GM23338 (cell line): ENCODE data around the gene TOX2.
A peak's percentile ranks its signal among the peaks of the same experiment; 100 is the strongest.

ENCODE experiments used
- CREB1 ChIP-seq: fragments of 250-450 bp; sonication (Bioruptor Pico); IDR thresholded peaks from 2 replicates; pipeline ENCODE4 v1.5.0; 2020; ENCODE audit warnings: low read depth, mild to moderate bottlenecking, moderate library complexity
- CTCF ChIP-seq, 2 experiments: fragments of 200-600 bp in 1 of 2; sonication (generic) in 1 of 2; conservative IDR thresholded peaks; 2 replicates each; pipeline versions ENCODE4 v1.5.1 to v1.6.1; 2016 to 2017; ENCODE audit warnings: antibody characterized with exemption in 2 of 2, low read depth in 2 of 2, mild to moderate bottlenecking in 2 of 2, moderate library complexity in 1 of 2
- EZH2 ChIP-seq: fragments of 200-600 bp; sonication (generic); IDR thresholded peaks from one replicate; pipeline ENCODE4 v1.8.0; 2017; ENCODE audit warnings: antibody characterized with exemption, mild to moderate bottlenecking, low read depth; ENCODE audit not compliant: unreplicated experiment
- EZH2phosphoT487 ChIP-seq: fragments of 200-600 bp; sonication (generic); IDR thresholded peaks from one replicate; pipeline ENCODE4 v1.8.1; 2018; ENCODE audit warnings: antibody characterized with exemption; ENCODE audit not compliant: unreplicated experiment
- JUNB ChIP-seq: IDR thresholded peaks from one replicate; pipeline ENCODE4 v1.6.1; 2016; ENCODE audit warnings: antibody characterized with exemption; ENCODE audit not compliant: unreplicated experiment
- POLR2AphosphoS5 ChIP-seq: IDR thresholded peaks from 2 replicates; pipeline ENCODE4 v1.6.1; 2016; ENCODE audit warnings: antibody characterized with exemption, low read depth
- REST ChIP-seq: IDR thresholded peaks from one replicate; pipeline ENCODE4 v1.6.1; 2018; ENCODE audit warnings: antibody characterized with exemption; ENCODE audit not compliant: unreplicated experiment
- ZNF114 ChIP-seq: fragments of 250-450 bp; sonication (Bioruptor Pico); IDR thresholded peaks from 2 replicates; pipeline ENCODE4 v1.5.0; 2020; ENCODE audit warnings: mild to moderate bottlenecking, moderate library complexity
- ZNF331 ChIP-seq: fragments of 250-450 bp; sonication (Bioruptor Pico); IDR thresholded peaks from 2 replicates; pipeline ENCODE4 v1.5.0; 2020; ENCODE audit warnings: low read depth, mild to moderate bottlenecking, moderate library complexity

GRCh38 chr20:43916073-43916880 lies 1.6 kb downstream of the TOX2 start:
- TF ChIP-seq CTCF (conservative IDR thresholded peaks at IDR 0.05; ENCODE audit: low read depth in 2 of 2) (no peak), POLR2AphosphoS5 (no peak), ZNF114 (CRISPR knock-in tag) (no peak), EZH2 (peak; percentile 4), JUNB (no peak), REST (no peak), CREB1 (CRISPR knock-in tag) (no peak), ZNF331 (CRISPR knock-in tag) (no peak), EZH2phosphoT487 (no peak)
